ENCODE data around the gene PIK3CB.
"Not testable (repeated sequence)": the region's sequence is repeated elsewhere in the genome, so short reads cannot be mapped to it uniquely, and the experiment has no call there.

PIK3CB gene

DNA sequence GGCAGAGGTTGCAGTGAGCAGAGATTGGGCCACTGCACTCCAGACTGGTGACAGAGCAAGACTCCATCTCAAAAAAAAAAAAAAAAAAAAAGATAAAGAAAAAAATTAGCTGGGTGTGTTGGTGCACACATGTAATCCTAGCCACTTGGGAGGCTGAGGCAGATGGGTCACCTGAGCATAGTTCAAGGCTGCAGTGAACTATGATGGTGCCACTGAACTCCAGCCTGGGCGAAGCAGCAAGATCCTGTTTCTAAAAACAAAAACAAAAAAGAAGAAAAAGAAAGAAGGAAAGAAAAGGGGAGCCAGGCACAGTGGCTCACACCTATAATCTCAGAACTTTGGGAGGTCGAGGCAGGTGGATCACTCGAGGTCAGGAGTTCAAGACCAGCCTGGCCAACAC is 32.9 kb downstream of the PIK3CB start:
- no peak for DNase-seq (ENCODE audit: extremely low read depth, low read depth)
- no peak for TF ChIP-seq CTCF (IDR thresholded peaks at IDR 0.05; ENCODE audit: low read depth, low read length, missing control alignments)
- no peak overlapping the region for H3K4me3 ChIP-seq (replicated peaks; ENCODE audit: low read depth, low read length)

GRCh38 chr3:138800248-138800647 is 34.5 kb downstream of the PIK3CB start:
- TF ChIP-seq CTCF (IDR thresholded peaks at IDR 0.05; ENCODE audit: low read depth, low read length, missing control alignments), result no peak
- no peak overlapping the region for H3K4me3 ChIP-seq (replicated peaks; ENCODE audit: low read depth, low read length)
- no peak for DNase-seq (ENCODE audit: extremely low read depth, low read depth)

GRCh38 chr3:138799822-138800221 is 34.9 kb downstream of the PIK3CB start:
- TF ChIP-seq CTCF (IDR thresholded peaks at IDR 0.05; ENCODE audit: low read depth, low read length, missing control alignments), result no peak
- H3K4me3 ChIP-seq (replicated peaks; ENCODE audit: low read depth, low read length), result no peak overlapping the region
- no peak for DNase-seq (ENCODE audit: extremely low read depth, low read depth)

DNA sequence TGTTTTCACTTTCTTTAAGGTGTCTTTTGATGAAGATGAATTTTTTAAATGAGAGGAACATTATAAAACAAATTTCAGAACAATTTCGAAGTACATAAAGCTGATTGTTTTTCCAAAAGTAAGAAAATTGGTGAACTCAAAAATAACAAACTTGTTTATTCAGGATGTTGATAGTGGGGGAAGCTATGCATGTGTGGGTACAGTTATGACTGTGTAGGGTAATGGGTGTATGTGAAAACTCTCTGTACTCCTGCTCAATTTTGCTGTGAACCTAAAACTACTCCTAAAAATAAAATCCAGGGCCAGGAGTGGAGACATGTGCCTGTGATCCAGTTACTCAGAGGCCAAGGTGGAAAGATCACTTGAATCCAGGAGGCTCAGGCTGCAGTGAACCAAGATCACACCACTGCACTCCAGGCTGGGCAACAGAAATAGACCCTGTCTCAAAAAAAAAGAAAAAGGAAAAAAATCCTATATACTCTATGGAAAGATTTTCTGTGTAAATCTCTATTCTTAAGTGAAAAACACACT is 37.2 kb downstream of the PIK3CB start:
- no peak for DNase-seq (ENCODE audit: extremely low read depth, low read depth)
- TF ChIP-seq CTCF (IDR thresholded peaks at IDR 0.05; ENCODE audit: low read depth, low read length, missing control alignments), result no peak
- no peak overlapping the region for H3K4me3 ChIP-seq (replicated peaks; ENCODE audit: low read depth, low read length)

- TF ChIP-seq CTCF (IDR thresholded peaks at IDR 0.05; ENCODE audit: low read depth, low read length, missing control alignments), result no peak
These were observed 38.0 kb downstream of the PIK3CB start for GRCh38 chr3:138796761-138797160.

DNA sequence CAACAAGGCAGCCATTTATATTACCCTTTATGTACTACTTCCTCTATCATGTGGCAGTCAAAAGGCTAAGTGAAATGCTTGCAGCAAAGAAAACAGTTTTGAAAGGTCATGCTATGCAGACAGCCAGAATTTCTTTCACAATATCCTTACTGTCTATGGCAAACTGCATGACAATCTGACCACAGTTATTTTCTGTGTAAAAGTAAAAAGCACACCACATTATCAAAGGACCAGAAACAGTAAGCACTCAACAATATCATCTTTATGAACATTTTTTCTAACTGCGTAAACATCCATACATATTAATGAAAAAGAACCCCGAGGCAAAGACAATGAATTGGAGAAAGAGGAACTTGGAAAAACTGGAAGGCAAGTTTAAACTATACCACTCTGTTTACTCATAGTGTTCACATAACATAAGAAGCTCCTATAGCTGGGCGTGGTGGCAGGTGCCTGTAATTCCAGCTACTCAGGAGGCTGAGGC is 47.9 kb downstream of the PIK3CB start:
- DNase-seq (ENCODE audit: extremely low read depth, low read depth), result no peak
- H3K4me3 ChIP-seq (replicated peaks; ENCODE audit: low read depth, low read length), result no peak overlapping the region
- no peak for TF ChIP-seq CTCF (IDR thresholded peaks at IDR 0.05; ENCODE audit: low read depth, low read length, missing control alignments)

More at GRCh38 chr3:138796761-138797160, 38.0 kb downstream of the PIK3CB start:
- no peak overlapping the region for H3K4me3 ChIP-seq (replicated peaks; ENCODE audit: low read depth, low read length)
- no peak for DNase-seq (ENCODE audit: extremely low read depth, low read depth)

- TF ChIP-seq CTCF (IDR thresholded peaks at IDR 0.05; ENCODE audit: low read depth, low read length, missing control alignments), result no peak
- no peak for DNase-seq (ENCODE audit: extremely low read depth, low read depth)
- H3K4me3 ChIP-seq (replicated peaks; ENCODE audit: low read depth, low read length), result no peak overlapping the region
These were observed 48.8 kb downstream of the PIK3CB start for GRCh38 chr3:138785951-138786350.

GRCh38 chr3:138785362-138785857 is 49.3 kb downstream of the PIK3CB start:
- DNase-seq (ENCODE audit: extremely low read depth, low read depth); H3K4me3 ChIP-seq (replicated peaks; ENCODE audit: low read depth, low read length): not testable (repeated sequence)

All from HFF-Myc (cell line).